GM12892 (cell line): ENCODE measurements around the gene CORO7.

Source experiments
- POLR2A ChIP-seq: IDR thresholded peaks from 2 replicates; pipeline ENCODE4 v1.6.1; 2011; ENCODE audit warnings: low read depth, low read length, control low read depth
- POLR2AphosphoS5 ChIP-seq: IDR thresholded peaks from 2 replicates; pipeline ENCODE4 v1.6.1; 2011; ENCODE audit warnings: low read depth, low read length, control low read depth

GRCh38 chr16:4338712-4339299 is 77.6 kb downstream of the CORO7 start:
- TF ChIP-seq POLR2A (no peak), POLR2AphosphoS5 (no peak)
